Activated T-cell treated with anti-CD3 and anti-CD28 coated beads, Interleukin-2, amount 50 U/mL, for 72 hours (primary cell): ENCODE measurements around the gene ACKR3. TPM values are rescaled to one million over a fixed set of nuclear protein-coding genes. Genes with fewer than 3 reads are reported as not detected.

Source experiments
- ATAC-seq, 2 donors: fragments of 150-1000 bp; cut with Tn5 transposase; replicated peaks in 1 of 2; 2 replicates each; pipeline ENCODE4 v1.10.0; 2021; ENCODE audit warnings: moderate library complexity in 2 of 2, mild to moderate bottlenecking in 1 of 2
- DNase-seq, 2 donors: peaks; one replicate each; pipeline ENCODE4 v3.0.0; 2021 to 2022; ENCODE audit warnings: mixed read lengths in 1 of 2
- H3K27ac Mint-ChIP-seq: one replicate; pipeline ENCODE4 v1.8.0; 2022; ENCODE audit warnings: mild to moderate bottlenecking, moderate library complexity, mixed read lengths
- H3K27me3 Mint-ChIP-seq: one replicate; pipeline ENCODE4 v1.8.0; 2022; ENCODE audit warnings: low read depth, mixed read lengths
- H3K36me3 Mint-ChIP-seq, 2 donors: one replicate each; pipeline ENCODE4 v1.8.0; 2022; ENCODE audit warnings: mixed read lengths in 2 of 2, mild to moderate bottlenecking in 1 of 2; ENCODE audit not compliant: insufficient read depth in 2 of 2
- H3K4me1 Mint-ChIP-seq: one replicate; pipeline ENCODE4 v1.8.0; 2022; ENCODE audit warnings: low read depth, mixed read lengths
- H3K4me3 Mint-ChIP-seq, 2 donors: one replicate each; pipeline ENCODE4 v1.8.0; 2022; ENCODE audit warnings: mild to moderate bottlenecking in 2 of 2, mixed read lengths in 2 of 2, moderate library complexity in 2 of 2
- H3K9me3 Mint-ChIP-seq, 2 donors: one replicate each; pipeline ENCODE4 v1.8.0; 2022; ENCODE audit warnings: mixed read lengths in 2 of 2
- total RNA-seq, 2 donors: library from RNA; stranded (reverse); gene quantifications; one replicate each; pipeline ENCODE4 v1.2.3, GENCODE V29; 2022

ACKR3 gene
- total RNA-seq: 1 to 10 TPM in 1 of 2 donors, under 1 TPM in 1; 0.83 to 1.0 TPM

DNA sequence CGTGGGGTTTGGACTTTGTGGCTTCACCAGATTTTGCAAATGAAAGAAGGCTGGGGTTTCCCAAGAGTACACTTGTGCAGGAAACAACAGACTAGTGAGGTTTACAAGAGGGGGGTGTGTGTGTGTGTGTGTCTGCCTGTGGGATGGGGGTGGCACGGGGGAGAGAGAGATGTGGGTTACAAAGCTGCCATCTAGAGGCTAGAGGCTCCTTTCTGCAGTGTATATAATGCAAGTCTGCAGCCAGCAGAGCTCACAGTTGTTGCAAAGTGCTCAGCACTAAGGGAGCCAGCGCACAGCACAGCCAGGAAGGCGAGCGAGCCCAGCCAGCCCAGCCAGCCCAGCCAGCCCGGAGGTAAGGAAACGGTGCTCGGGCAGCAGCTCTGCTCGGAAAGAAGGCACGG, at the start of gene ACKR3:
Gene ACKR3 (plus strand): TSS at position 253 of the 401 bp plus-strand sequence. CDS start 10,641 bp downstream, outside the sequence.
- H3K27me3 Mint-ChIP-seq: no peaks in the 10 kb centered on the region
- H3K27ac Mint-ChIP-seq: no peak within 1 kb of the TSS

DNA sequence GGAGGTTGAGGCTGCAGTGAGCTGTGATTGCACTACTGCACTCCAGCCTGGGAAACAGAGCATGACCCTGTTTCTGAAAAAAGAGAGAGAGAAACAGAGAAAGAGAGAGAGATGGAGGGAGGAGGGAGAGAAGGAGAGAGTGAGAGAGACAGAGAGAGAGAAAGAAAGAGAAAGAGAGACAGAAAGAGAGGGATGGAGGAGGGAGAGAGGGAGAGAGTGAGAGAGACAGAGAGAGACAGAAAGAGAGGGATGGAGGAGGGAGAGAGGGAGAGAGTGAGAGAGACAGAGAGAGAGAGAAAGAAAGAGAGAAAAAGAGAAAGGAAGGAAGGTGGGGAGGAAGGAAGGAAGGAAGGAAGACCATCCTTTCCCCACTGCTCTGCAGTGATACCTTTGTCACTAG, 48.1 kb upstream of the ACKR3 start:
- no peaks in the 10 kb centered on the region for H3K4me1 Mint-ChIP-seq
- ATAC-seq (no peak), DNase-seq (no peak)
- no peak overlapping the region for H3K27ac Mint-ChIP-seq
- no peaks in the 10 kb centered on the region for H3K36me3 Mint-ChIP-seq
- peaks cover 21% of the 10 kb centered on the region for H3K27me3 Mint-ChIP-seq
- H3K9me3 Mint-ChIP-seq: no peaks in the 10 kb centered on the region
- no peak overlapping the region for H3K4me3 Mint-ChIP-seq

More for the DNA sequence above, at the start of gene ACKR3:
- ATAC-seq: peak; percentile 97 to 98
- Mint-ChIP-seq H3K4me1 (peaks cover 20% of the 10 kb centered on the region), H3K36me3 (no peaks in the 10 kb centered on the region), H3K9me3 (no peaks in the 10 kb centered on the region), H3K4me3 (peak within 1 kb of the TSS; percentile 72 to 73)
- peak; percentile 72 for DNase-seq

DNA sequence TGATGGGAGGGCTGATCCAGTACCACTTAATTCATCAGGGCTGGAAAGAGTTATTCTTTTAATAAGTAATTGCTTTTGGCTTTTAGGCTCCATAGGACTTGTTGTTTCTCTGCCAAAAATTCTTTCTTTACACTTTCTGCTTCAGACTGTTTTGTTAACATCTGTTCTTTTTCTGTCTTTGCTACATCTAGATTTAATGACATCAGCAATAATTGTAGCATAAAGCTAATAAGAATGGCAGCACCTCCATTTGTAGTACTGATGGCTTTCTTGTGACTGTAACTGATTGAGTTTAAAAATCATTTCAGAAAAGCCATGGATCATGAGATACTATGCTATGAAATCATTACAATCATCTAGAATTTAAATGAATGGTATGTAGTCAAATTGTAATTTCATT, 46.4 kb upstream of the ACKR3 start:
- Mint-ChIP-seq H3K27ac (no peak overlapping the region), H3K4me3 (no peak overlapping the region), H3K27me3 (peaks cover 21% of the 10 kb centered on the region), H3K9me3 (no peaks in the 10 kb centered on the region), H3K36me3 (no peaks in the 10 kb centered on the region), H3K4me1 (no peaks in the 10 kb centered on the region)
- no peak for DNase-seq
- no peak for ATAC-seq

- H3K4me1 Mint-ChIP-seq: no peaks in the 10 kb centered on the region
- H3K27ac Mint-ChIP-seq: no peak overlapping the region
- ATAC-seq: no peak
- H3K9me3 Mint-ChIP-seq: no peaks in the 10 kb centered on the region
- no peak for DNase-seq
- H3K4me3 Mint-ChIP-seq: no peak overlapping the region
- peaks cover 21% of the 10 kb centered on the region for H3K27me3 Mint-ChIP-seq
- H3K36me3 Mint-ChIP-seq: no peaks in the 10 kb centered on the region
Measured at GRCh38 chr2:236525411-236525997, 44.1 kb upstream of the ACKR3 start.

GRCh38 chr2:236526455-236527158, 43.0 kb upstream of the ACKR3 start:
- no peak overlapping the region for H3K4me3 Mint-ChIP-seq
- H3K9me3 Mint-ChIP-seq: no peaks in the 10 kb centered on the region
- no peak overlapping the region for H3K27ac Mint-ChIP-seq
- DNase-seq (no peak), ATAC-seq (no peak)
- H3K27me3 Mint-ChIP-seq: peaks cover 12% of the 10 kb centered on the region
- peaks cover 6% of the 10 kb centered on the region for H3K4me1 Mint-ChIP-seq
- H3K36me3 Mint-ChIP-seq: no peaks in the 10 kb centered on the region

DNA sequence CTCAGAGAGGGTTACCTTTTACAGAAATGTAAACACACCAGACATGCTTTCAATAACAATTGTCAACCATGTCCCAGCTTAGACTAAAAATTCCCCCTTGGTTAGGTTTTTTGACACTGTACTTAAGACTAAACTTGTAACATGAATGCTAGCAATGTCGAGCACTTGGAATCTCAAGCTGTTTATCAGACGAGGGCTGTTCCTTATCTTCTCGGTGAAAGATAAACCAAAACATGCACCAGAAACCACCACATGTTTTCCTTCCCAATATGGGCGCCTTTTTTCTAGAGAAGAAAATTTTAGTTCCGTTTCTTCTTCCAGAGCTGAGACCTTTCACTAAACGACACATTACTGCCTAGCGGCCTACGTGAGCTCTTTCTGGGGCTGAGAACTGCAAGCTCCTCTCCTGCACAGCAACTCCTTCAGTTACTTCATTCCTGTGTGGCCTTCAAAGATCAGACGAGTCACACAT, 42.4 kb upstream of the ACKR3 start:
- Mint-ChIP-seq H3K4me3 (no peak overlapping the region), H3K27me3 (peaks cover 10% of the 10 kb centered on the region), H3K4me1 (peaks cover 6% of the 10 kb centered on the region), H3K36me3 (no peaks in the 10 kb centered on the region), H3K9me3 (no peaks in the 10 kb centered on the region), H3K27ac (no peak overlapping the region)
- no peak for DNase-seq
- no peak for ATAC-seq

- peaks cover 6% of the 10 kb centered on the region for H3K4me1 Mint-ChIP-seq
- H3K9me3 Mint-ChIP-seq: no peaks in the 10 kb centered on the region
- H3K27ac Mint-ChIP-seq: no peak overlapping the region
- no peaks in the 10 kb centered on the region for H3K27me3 Mint-ChIP-seq
- H3K4me3 Mint-ChIP-seq: no peak overlapping the region
- ATAC-seq (no peak), DNase-seq (no peak)
- H3K36me3 Mint-ChIP-seq: no peaks in the 10 kb centered on the region
Measured at GRCh38 chr2:236529606-236530005, 40.0 kb upstream of the ACKR3 start.

- H3K27me3 Mint-ChIP-seq: no peaks in the 10 kb centered on the region
- no peak overlapping the region for H3K4me3 Mint-ChIP-seq
- DNase-seq: no peak
- H3K27ac Mint-ChIP-seq: no peak overlapping the region
- H3K9me3 Mint-ChIP-seq: no peaks in the 10 kb centered on the region
- no peaks in the 10 kb centered on the region for H3K36me3 Mint-ChIP-seq
- ATAC-seq: no peak
- peaks cover 13% of the 10 kb centered on the region for H3K4me1 Mint-ChIP-seq
Measured at GRCh38 chr2:236530512-236530911, 39.1 kb upstream of the ACKR3 start.

- Mint-ChIP-seq H3K4me1 (peaks cover 20% of the 10 kb centered on the region), H3K36me3 (no peaks in the 10 kb centered on the region), H3K4me3 (no peak overlapping the region), H3K9me3 (no peaks in the 10 kb centered on the region), H3K27me3 (no peaks in the 10 kb centered on the region), H3K27ac (no peak overlapping the region)
- ATAC-seq (no peak), DNase-seq (no peak)
Measured at GRCh38 chr2:236531195-236531594, 38.4 kb upstream of the ACKR3 start.

DNA sequence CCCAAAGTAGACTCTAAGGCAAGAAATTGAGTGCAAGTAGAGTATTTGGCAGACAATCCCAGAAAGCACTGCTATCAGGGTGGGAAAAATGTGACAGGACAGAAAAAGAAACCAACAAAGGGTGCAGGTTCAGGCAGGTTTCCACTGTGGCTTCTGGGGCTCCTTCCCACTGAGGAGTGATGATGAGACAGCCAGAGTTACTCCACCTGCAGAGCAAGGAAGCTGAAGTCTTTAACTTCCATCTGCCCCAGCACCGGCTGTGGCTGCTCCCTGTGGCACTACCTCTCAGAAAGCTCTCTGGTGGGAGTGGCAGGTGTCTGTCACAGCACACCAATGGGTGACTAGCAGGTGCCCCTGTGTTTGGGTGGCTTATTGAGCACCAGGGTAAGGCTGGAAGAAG, 37.6 kb upstream of the ACKR3 start:
- Mint-ChIP-seq H3K4me3 (no peak overlapping the region), H3K36me3 (no peaks in the 10 kb centered on the region), H3K27me3 (no peaks in the 10 kb centered on the region), H3K9me3 (no peaks in the 10 kb centered on the region), H3K4me1 (peaks cover 28% of the 10 kb centered on the region), H3K27ac (no peak overlapping the region)
- DNase-seq: no peak
- no peak for ATAC-seq

- Mint-ChIP-seq H3K36me3 (peaks cover 0 to 1% of the 10 kb centered on the region in 2 donors), H3K4me3 (no peak overlapping the region), H3K27me3 (no peaks in the 10 kb centered on the region), H3K9me3 (no peaks in the 10 kb centered on the region), H3K27ac (no peak overlapping the region), H3K4me1 (peaks cover 41% of the 10 kb centered on the region)
- ATAC-seq (no peak), DNase-seq (no peak)
Measured at GRCh38 chr2:236533343-236533742, 36.3 kb upstream of the ACKR3 start.

- H3K27me3 Mint-ChIP-seq: no peaks in the 10 kb centered on the region
- peaks cover 56% of the 10 kb centered on the region for H3K4me1 Mint-ChIP-seq
- H3K36me3 Mint-ChIP-seq: peaks cover 0 to 1% of the 10 kb centered on the region in 2 donors
- DNase-seq (no peak), ATAC-seq (no peak)
- no peak overlapping the region for H3K4me3 Mint-ChIP-seq
- no peak overlapping the region for H3K27ac Mint-ChIP-seq
- H3K9me3 Mint-ChIP-seq: peaks cover 0 to 3% of the 10 kb centered on the region in 2 donors
Measured at GRCh38 chr2:236535024-236535423, 34.6 kb upstream of the ACKR3 start.

DNA sequence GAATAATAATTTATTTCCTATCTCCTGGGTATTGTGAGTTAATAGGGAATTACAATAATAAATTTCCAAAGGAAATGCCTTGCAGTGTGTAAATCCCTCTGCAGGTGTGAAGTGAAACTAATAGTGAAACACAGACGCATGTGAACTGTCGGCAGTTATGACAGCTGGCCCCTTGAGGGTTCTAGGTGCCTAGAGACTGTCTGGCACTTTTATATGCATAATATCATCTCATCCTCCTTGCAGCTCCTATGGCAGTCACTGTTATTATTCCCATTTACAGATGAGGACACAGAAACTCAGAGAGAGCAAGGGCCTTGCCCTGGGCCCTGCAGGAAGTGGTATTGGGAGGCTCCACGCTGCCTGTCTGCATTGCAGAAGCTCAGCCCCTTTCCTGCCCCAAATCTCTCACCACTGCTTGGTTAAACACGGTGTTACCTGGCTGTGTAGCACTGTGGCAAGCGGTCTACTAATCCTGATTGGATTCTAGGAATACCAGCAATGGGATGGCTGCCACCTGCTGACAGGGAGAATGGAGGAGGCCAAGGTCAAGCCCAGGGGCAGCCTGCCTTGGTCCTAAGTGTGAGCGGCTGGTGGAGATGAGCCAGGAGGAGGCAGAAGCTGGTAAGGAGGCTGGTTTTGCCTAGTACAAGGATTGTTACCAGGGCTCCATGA, 32.8 kb upstream of the ACKR3 start:
- H3K4me3 Mint-ChIP-seq: peak overlapping the region; percentile 91 to 96
- ATAC-seq (peak; percentile 81 to 82), DNase-seq (peak; percentile 47 to 55)
- H3K9me3 Mint-ChIP-seq: peaks cover 2 to 3% of the 10 kb centered on the region in 2 donors
- peaks cover 0 to 6% of the 10 kb centered on the region in 2 donors for H3K36me3 Mint-ChIP-seq
- H3K27me3 Mint-ChIP-seq: no peaks in the 10 kb centered on the region
- peak overlapping the region; percentile 90 for H3K27ac Mint-ChIP-seq
- H3K4me1 Mint-ChIP-seq: peaks cover 67% of the 10 kb centered on the region
